PFSK-1 (cell line): ENCODE data around the gene MEMO1.

Experiments used
- FOXP2 ChIP-seq: optimal IDR thresholded peaks from 2 replicates; pipeline ENCODE3; 2011; ENCODE audit warnings: borderline replicate concordance, control low read depth, inconsistent platforms; ENCODE audit not compliant: insufficient read depth; ENCODE audit errors: extremely low read length, extremely low read depth
- POLR2AphosphoS5 ChIP-seq: IDR thresholded peaks from 2 replicates; pipeline ENCODE4 v1.6.1; 2012; ENCODE audit warnings: low read depth, mild to moderate bottlenecking, control low read depth, low read length, moderate library complexity
- REST ChIP-seq, 2 experiments: IDR thresholded peaks; 2 replicates each; pipeline versions ENCODE4 v1.6.1 to v1.8.0; 2011 to 2012; ENCODE audit warnings: low read depth in 2 of 2, low read length in 2 of 2, control low read depth in 1 of 2, inconsistent platforms in 1 of 2, mild to moderate bottlenecking in 1 of 2, moderate library complexity in 1 of 2; ENCODE audit not compliant: insufficient read depth in 1 of 2
- SIN3A ChIP-seq: IDR thresholded peaks from 2 replicates; pipeline ENCODE4 v1.6.1; 2012; ENCODE audit warnings: mild to moderate bottlenecking, low read length, moderate library complexity, borderline replicate concordance; ENCODE audit not compliant: insufficient read depth
- TAF1 ChIP-seq: IDR thresholded peaks from 2 replicates; pipeline ENCODE4 v1.6.1; 2012; ENCODE audit warnings: low read length, control low read depth, borderline replicate concordance; ENCODE audit not compliant: insufficient read depth

- no peak for TF ChIP-seq SIN3A
- no peak for TF ChIP-seq POLR2AphosphoS5
- TF ChIP-seq REST (IDR thresholded peaks at IDR 0.05; ENCODE audit: insufficient read depth in 1 of 2, low read depth in 2 of 2, low read length in 2 of 2): no peak
- TF ChIP-seq TAF1: no peak
- TF ChIP-seq FOXP2: no peak
Observed at GRCh38 chr2:31989946-31990345, 20.9 kb downstream of the MEMO1 start.
